GM18517 (cell line): ENCODE results near the gene APIP.
A peak's percentile ranks its signal among the peaks of the same experiment; 100 is the strongest.
"Not testable (repeated sequence)": the region's sequence is repeated elsewhere in the genome, so short reads cannot be mapped to it uniquely, and the experiment has no call there.

Experiments
- ATAC-seq: cut with Tn5 transposase; IDR thresholded peaks from one replicate; pipeline ENCODE4 v1.9.1; 2021; ENCODE audit warnings: mild to moderate bottlenecking, moderate library complexity; ENCODE audit not compliant: unreplicated experiment

The APIP gene

DNA sequence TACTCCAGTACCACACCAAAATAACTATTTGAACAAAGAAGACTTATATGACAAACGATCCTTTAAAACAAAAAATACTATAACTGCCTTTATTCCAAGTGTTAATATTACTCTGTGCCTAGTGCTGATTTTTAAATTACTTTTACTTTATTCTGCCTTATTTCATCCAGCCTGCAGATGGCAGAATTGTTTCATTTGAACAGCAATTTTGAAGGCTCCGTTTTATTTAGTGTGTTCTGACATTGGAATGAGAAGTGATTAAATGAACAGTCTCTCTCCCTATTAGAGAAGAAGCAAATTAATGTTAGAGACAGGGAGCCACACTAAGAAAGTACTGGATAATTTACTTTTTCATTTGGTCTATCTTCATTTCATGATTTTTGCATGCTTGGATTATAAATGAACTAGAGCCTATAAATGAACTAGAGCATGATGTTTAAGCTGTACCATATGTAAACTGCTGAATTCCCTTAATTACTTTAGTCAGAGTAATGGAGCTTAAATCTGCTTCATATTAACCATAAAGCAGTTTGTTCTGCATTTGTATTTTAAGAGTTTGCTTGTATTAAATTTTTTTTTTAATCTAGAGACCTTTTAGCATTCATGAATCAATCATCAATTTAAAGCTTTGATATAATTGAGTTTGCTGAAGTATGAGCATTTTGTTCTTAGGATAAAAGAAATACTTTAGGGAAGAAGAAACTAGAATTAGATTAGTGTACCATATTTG, 10.1 kb upstream of the APIP start:
- peak; percentile 46 for ATAC-seq

- no peak for ATAC-seq
These were observed 8.5 kb upstream of the APIP start for GRCh38 chr11:34924714-34925113.

GRCh38 chr11:34921156-34921555, 5.0 kb upstream of the APIP start:
- ATAC-seq = no peak

- ATAC-seq = peak; percentile 34
These were observed 928 bp upstream of the APIP start for GRCh38 chr11:34916843-34917770.

GRCh38 chr11:34915136-34916014, 804 bp downstream of the APIP start:
- peak; percentile 21 for ATAC-seq

DNA sequence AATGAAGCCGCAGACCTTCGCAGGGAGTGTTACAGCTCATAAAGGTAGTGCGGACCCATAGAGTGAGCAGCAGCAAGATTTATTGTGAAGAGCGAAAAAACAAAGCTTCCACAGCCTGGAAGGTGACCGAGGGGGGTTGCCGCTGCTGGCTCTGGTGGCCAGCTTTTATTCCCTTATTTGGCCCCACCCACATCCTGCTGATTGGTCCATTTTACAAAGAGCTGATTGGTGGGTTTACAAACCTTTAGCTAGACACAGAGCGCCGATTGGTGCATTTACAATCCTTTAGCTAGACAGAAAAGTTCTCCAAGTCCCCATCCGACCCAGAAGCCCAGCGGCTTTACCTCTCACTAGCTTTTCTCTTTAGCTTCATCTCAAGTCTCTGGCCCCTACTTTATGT, 2.6 kb downstream of the APIP start:
- not testable (repeated sequence) for ATAC-seq

GRCh38 chr11:34911676-34912075, 4.5 kb downstream of the APIP start:
- ATAC-seq = no peak

- peak; percentile 63 for ATAC-seq
These were observed 5.4 kb downstream of the APIP start for GRCh38 chr11:34910817-34911216.

DNA sequence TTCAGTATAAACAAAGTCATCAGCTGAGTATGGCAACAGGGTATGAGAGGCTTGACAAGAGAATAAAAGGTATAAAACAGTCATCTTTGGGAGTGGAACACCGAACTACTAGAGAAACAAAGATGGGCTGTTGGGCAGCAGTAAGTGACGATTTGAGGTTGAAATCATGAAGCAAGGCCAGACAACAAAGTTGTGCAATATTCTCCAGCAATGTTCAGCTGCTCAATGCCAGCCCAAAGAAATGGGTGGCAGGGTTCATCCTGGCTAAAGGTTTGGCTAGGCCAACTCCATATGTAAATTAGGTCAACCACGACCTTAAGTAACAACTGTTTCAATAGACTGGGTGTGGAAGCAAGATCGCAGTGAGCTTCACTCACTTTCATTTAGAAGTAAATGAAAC, 6.2 kb downstream of the APIP start:
- no peak for ATAC-seq

DNA sequence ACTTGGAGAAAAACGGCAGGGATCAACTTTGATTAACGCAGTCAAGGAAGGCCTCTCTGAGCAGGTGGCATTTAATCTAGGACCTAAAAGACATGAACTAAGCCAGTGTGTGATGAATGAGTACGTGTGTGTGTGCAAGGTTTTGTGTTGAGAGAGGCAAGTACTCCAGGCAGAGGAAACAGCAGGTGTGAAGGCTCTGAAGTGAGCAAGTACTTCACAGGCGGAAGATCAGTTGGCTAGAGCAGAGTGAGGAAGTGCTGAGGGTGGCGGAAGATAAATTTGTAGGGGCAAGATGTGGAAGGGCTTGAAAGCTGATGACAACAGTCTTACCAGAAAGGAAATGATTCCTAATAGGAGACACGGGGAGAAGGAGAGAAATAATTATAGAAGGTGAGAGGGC, 6.8 kb downstream of the APIP start:
- no peak for ATAC-seq

DNA sequence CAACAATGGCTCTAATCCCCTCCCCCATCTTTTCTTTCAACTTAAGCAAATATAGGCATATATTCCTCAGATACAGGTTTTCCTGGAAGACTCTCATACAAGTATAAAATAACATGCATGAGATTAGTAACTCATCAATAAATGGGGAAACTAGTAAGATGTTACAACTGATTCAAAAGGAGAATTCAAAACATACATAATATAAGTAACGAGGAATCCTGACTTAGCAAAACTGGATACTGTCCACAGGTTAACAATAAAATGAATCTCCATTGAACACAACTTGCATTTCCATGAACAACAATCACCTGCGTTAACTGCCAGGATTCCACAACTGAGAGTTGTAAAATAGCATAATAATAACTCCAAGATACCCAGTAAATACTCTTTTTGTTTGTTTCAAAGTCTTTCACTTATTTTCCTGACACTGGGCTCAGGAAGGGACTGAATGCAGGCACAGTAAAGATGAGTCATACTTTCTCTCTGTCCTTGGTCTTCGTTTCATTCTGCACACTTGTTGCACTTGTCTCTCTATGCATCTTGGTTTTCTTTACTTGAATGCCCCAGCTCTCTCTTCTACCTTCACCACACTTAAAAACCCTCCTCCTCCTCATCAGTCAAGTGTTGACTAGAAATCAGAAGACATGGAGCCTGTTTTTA, 8.1 kb downstream of the APIP start:
- ATAC-seq = no peak

DNA sequence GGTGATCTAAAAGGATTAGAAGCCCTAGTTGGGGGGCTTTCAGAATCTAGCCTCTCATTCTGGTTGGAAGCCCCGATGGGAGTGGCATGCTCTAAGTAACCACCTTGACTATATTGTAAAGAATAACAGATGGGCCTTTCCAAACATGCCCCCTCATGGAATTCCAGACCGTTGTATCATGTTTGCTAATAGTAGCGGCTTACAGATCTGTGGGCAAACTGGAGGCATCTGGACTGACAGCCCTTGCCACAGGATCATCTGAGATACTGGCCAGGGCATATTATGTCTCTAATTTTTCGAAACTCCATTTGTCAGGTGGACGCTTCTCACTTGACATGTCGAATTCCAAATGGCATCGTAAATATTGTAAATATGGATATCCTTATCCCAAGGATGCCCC, 10.5 kb downstream of the APIP start:
- ATAC-seq = no peak

DNA sequence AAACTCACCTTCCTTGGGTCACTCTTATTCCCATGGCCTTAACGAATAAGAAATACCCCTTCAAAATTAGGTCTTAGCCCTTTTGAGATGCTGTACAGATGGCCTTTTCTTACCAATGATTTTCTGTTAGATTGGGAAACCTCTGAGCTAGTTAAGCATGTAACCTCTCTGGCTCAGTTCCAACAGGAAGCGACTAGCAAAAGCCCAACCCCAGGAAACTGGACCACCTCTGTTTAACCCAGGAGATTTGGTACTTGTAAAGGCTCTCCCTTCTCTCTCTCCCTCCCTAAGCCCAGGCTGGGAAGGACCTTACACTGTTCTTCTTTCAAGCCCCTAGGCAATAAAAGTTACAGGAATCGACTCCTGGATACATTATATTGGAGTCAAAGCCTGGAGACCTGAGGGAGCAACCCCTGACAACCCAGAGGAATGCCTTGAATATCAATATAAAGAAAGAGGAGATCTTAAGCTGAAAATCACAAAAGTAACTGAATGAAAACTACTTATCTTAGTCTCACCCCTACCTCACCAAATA, 11.7 kb downstream of the APIP start:
- ATAC-seq = no peak

- no peak for ATAC-seq
These were observed 16.6 kb downstream of the APIP start for GRCh38 chr11:34899633-34900016.

GRCh38 chr11:34898474-34898873, 17.7 kb downstream of the APIP start:
- no peak for ATAC-seq

- ATAC-seq = no peak
These were observed 18.9 kb downstream of the APIP start for GRCh38 chr11:34897171-34897870.

- not testable (repeated sequence) for ATAC-seq
These were observed 20.0 kb downstream of the APIP start for GRCh38 chr11:34896191-34896590.

DNA sequence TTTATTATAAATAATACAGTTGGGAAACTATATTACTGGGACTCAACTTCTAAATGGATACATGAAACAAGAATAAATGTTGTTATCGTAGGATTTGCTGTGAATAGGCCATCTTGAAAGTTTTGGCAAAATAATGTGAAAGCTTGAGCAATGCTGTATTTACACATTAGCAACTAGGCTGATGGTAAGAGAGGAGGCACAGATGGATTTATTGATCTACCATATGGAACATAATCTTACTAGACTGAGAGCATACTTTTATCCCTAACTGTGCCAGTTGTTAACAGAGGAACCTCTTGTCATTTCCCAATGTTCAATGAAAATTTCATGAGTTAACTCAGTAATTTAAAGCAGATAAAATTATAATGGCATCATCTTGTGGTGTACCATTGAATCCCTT, 22.8 kb downstream of the APIP start:
- ATAC-seq = no peak

DNA sequence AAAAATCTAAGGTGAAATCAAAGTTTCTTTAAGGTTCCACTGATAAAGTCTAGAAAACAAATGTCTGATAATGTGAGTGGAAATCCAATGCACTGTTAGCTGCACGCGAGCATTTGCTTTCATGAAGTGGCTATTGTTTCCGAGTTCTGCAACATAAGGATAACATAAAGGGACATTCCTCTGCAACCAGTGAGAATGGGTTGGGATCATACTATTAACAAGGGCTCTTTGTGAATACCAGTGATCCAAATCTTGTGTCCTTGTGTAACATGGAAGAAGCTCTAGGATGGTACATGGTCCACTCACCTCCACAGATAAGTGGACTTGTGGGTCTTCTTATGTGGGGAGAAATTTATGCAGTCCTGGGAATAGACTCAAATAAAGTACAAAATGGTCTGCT, 24.6 kb downstream of the APIP start:
- no peak for ATAC-seq

GRCh38 chr11:34890812-34891211, 25.4 kb downstream of the APIP start:
- no peak for ATAC-seq
